GM19043 (cell line): ENCODE data around the gene ADAM12.

Source experiments
- ATAC-seq: cut with Tn5 transposase; IDR thresholded peaks from one replicate; pipeline ENCODE4 v1.9.1; 2021; ENCODE audit warnings: low read depth; ENCODE audit not compliant: unreplicated experiment

Gene ADAM12

DNA sequence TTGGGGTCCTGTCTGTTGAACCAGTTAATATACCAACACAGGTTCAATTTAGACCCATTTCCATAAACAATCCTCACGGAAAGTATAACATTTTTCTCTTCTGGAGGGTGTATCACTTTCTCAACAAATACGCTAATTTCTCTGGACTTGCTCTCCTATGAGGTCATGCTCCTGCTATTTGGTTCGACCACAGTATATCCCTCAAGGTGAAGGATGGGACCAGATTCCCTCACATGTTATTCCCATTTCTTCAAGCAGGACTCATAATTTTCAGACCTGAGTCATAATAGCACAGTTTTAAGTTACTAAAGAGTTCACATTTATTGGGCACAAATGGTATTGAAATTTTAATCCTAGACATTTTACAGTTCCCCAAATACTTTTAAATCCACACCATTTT, 57.2 kb downstream of the ADAM12 start:
- ATAC-seq = no peak

- no peak for ATAC-seq
Observed at GRCh38 chr10:126324826-126325225, 63.5 kb downstream of the ADAM12 start.

GRCh38 chr10:126321440-126321839, 66.8 kb downstream of the ADAM12 start:
- no peak for ATAC-seq

DNA sequence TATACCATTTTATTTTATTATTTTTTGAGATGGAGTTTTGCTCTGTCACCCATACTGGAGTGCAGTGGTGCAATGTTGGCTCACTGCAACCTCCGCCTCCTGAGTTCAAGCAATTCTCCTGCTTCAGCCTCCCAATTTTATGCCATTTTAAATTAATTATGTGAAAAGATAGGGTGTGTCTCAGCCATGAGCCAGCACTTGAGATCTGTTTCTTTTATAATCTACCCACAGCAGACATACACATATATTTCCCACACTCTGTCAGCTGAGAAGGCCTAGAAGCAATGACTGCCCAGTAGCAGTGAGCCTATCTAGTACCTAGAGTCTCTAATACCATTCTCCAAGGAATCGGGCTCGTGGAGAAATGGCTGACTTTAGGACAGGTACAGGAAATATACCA, 70.5 kb downstream of the ADAM12 start:
- no peak for ATAC-seq

DNA sequence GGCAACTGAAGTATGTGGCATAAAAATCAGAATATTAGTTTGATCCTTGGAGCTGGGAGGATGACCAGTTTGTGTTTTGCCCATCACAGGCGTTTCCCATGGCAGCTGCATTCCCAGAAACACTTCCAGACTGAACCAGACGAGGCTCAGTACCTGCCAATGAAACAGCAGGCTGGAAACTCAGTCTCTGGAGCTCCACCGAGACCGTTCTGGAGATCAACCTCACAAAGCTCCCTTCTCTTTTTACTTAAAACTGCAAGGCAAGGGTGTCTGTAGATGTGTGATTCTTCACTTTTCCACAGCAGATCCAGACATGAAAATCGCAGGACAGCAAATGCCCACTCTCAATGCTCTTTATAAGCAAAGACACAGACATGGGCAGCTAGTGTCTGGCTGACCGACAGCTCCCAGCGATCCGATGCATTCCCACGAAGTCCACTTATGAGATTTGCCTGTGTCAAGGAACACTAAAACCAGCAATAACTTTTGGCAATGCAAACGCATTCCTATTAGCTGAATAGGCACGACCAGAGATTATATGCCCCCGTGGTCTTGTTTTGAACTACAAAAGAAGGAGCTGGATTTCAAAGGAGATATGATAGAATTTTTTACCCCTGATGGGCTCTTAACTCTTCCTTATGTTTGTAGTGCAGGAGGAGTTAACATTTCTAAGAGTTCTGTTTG, 72.6 kb downstream of the ADAM12 start:
- no peak for ATAC-seq

DNA sequence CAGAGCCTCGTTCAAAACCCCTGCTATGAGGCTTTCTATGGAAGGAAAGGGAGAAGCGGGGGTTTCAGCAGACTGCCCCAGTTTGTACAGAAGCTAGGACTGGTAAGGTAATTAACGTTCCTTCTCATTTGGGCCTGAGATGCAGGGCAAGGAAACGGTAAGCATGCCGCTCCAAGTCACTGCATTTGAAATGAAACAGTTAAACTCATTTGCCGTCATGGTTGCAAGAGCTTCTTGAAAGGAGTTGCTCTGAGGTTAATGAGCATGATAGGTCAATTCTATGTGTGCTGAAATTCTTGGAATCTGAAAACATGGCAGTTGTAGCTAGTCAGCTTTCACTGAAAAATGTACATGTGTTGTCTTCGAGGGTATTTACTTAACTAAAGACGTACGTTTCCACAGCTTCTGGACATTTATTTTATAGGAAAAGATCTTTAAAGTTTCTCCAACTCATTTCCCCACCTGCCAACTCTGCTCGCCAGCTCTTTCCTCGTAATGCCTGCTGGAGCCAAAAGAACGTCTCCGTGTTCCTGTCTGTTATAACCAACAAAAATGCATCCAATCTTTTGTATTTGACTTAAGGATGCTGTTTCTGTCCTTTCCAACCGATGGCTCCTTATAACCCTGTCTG, 73.3 kb downstream of the ADAM12 start:
- ATAC-seq = no peak

DNA sequence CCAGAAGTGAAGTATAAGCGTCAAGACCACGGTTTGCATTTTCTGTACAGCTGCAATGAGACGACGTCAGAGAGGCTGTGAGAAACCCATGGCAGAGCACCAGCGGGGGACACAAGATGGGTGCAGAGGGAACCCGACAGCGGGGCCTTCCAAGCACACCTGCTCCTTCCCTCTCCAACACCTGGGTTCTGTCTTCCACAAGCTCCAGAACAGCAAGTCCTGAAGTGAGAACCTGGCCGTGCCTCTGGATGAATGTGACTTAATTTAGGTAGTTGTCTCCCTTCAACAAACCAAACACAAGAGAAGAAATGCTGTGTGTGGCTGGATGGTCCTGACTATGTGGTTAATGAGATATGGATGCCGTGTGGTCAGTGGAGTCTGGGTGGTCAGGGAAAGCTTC, 76.1 kb downstream of the ADAM12 start:
- no peak for ATAC-seq

- no peak for ATAC-seq
Observed at GRCh38 chr10:126309228-126309883, 78.9 kb downstream of the ADAM12 start.

- no peak for ATAC-seq
Observed at GRCh38 chr10:126302826-126303665, 85.2 kb downstream of the ADAM12 start.

DNA sequence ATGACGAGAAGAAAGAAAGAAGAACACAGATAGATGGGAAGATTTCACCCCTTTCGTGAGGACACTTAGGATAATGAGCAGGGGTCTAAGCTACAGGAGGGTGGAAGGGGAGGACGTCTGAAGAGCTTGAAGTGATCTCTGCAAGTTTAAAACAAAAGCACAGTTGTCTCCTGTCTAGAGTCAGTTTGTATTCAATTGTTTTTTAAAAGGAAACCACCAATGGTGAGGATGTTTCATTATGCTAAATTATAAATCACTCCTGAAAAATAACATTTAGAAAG, 85.9 kb downstream of the ADAM12 start:
- no peak for ATAC-seq

DNA sequence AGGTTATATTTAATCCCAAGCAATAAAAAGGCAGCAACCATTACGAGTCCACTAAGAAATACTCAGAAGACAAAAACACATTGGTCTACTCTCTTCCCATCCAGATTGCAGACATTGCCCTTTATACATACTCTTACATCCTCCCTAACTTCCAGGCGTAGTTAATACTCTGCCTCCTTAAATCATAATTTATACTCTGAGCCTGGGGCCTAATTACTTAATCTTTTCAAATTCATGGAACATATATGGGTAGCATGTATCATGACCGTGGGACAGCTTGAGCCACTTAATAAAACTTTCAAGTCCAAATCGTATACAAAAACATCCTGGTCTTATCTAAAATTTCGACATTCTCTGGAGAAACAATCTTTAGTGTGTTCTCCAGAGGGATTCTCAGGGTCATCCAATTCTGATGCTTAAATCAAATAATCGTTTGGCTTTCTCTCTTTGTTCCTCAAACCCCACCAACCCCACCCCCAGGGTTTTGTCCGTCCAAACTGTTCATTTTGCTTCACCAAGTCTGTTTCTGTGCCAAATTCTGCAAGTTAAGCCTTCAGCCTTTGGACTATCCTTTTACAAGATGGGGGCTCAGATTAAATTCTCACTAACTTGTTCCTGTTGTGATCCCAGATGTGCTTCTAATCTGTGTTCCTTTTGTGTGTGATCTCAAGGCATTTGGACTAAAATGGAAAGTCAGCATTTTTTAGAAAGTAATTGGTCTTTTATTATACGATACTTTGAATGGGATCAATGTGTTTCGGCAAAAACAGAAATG, 86.4 kb downstream of the ADAM12 start:
- ATAC-seq = no peak

GRCh38 chr10:126294451-126294850, 93.8 kb downstream of the ADAM12 start:
- ATAC-seq = no peak

DNA sequence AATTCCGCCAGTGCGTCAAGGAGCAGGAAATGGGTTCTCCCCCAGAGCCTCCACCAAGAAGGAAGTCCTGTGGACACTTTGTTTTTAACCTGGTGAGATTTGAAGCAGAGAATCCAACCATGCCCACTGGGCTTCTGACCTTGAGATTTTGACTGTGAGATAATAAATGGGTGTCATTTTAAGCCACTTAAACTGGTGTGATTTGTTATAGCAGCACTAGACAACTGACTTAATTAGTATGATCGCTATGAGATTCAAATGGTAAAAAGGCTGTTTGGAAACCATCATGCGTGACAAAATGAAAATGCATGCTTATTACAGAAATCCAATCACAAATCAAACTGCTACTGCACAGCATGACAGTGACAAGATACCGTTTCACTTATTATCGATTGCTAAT, 98.0 kb downstream of the ADAM12 start:
- no peak for ATAC-seq

DNA sequence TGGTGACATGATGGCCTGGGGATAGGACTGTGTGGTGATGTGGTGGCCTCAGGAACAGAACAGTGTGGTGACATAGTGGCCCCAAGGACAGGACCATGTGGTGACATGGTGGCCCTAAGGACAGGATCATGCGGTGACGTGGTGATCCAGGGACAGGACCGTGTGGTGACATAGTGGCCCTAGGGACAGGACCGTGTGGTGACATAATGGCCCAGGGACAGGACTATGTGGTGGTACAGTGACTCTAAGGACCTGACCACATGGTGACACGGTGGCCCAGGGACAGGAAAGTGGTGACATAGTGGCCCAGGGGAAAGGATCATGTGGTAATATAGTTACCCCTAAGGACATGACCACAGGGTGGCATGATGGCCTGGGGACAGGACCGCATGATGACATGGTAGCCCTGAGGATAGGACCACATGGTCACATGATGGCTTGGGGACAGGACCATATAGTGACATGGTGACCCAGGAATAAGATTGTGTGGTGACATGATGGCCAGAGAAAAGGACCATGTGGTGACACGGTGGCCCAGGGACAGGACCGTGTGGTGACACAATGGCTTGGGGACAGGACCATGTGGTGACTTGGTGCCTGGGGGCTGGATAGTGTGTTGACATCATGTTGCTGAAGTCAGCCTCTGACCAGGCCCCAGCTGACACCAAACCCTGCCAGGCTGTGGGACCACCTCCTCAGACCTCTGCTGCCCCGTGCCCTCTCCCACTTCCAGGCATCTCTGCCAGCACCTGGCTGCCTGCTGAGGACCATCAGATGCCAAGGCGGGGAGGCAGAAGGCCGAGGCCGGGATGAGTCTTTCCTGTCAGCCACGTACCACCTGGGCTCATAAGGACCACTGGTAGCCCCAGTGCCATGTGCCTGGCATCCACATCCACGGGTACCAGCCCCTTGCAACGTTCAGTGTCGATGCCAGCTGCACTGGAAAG, 99.5 kb downstream of the ADAM12 start:
- ATAC-seq = no peak

- ATAC-seq = no peak
Observed at GRCh38 chr10:126286256-126286780, 102.0 kb downstream of the ADAM12 start.

DNA sequence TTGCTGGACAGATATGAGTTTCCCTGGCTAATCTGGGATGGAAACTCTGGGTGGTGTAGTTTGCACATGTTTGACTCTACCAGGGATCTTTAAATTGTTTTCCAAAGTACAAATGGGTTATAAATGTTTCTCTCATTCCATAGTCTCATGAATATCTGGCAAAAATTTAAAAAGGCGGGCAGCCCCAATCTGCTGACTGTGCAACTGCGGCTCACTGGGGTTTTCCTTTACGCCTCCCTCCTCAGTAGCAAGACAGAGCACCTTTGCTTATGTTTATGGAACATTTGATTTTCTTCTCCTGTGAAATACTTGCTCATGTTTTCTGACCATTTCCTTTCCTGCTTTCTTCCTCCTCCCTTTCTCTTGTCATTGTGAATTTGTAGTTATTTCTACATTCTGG, 105.0 kb downstream of the ADAM12 start:
- ATAC-seq = no peak

DNA sequence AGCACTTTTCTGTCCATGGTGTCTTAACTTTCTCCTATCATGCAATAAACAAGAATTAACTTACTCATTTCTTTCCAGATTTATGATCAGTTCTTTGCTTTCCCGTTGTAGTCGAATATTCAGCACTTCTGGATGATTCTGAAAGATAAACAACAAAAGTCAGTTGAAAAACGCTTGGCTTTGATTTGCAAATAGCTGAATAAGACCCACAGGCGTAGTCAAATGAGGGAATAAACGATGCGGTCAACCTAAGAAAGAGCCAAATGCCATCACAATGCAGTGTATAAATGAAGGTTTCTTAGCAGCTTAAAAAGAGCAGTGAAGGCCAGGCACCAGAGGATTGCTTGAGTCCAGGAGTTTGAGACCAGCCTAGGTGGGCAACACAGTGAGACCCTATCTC, 109.4 kb downstream of the ADAM12 start:
- ATAC-seq = no peak

- ATAC-seq = no peak
Observed at GRCh38 chr10:126277181-126277580, 111.1 kb downstream of the ADAM12 start.

DNA sequence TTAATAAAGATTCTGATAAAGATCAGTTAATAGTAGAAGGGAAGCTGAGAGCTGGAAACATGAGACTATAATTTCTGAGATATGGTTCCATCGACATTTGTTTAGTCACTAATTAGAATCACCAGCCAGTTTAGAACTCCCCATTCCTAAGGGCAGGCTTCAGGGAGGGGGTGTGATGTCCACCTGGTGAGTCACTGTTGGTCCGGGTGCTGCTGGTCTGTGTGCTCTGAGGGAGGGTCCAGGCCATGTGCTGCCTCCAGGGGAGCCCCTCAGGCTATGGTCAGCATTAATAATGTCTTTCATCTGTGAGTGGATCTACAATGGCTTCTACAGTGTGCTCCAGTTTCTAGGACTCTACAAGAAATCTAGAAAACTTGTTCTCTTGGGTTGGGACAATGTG, 115.8 kb downstream of the ADAM12 start:
- no peak for ATAC-seq
